ENCODE measurements around the gene SP100. TPM values are rescaled to one million over a fixed set of nuclear protein-coding genes. Genes with fewer than 3 reads are reported as not detected.

Gene SP100
- total RNA-seq, 1 donor from 2014 or later: 8.3 TPM

GRCh38 chr2:230583581-230583980 lies 167.6 kb downstream of the SP100 start:
- DNase-seq (ENCODE audit: low spot score): no peak
- no peaks in the 10 kb centered on the region for H3K9me3 Mint-ChIP-seq (ENCODE audit: unreplicated experiment)
- H3K4me1 Mint-ChIP-seq (ENCODE audit: unreplicated experiment): peaks cover 24% of the 10 kb centered on the region
- H3K27me3 Mint-ChIP-seq (ENCODE audit: unreplicated experiment): peaks cover 4% of the 10 kb centered on the region
- no peaks in the 10 kb centered on the region for H3K36me3 Mint-ChIP-seq (ENCODE audit: low read depth, unreplicated experiment)
- H3K27ac Mint-ChIP-seq (ENCODE audit: unreplicated experiment): no peak overlapping the region
- TF ChIP-seq, protein P1, sequence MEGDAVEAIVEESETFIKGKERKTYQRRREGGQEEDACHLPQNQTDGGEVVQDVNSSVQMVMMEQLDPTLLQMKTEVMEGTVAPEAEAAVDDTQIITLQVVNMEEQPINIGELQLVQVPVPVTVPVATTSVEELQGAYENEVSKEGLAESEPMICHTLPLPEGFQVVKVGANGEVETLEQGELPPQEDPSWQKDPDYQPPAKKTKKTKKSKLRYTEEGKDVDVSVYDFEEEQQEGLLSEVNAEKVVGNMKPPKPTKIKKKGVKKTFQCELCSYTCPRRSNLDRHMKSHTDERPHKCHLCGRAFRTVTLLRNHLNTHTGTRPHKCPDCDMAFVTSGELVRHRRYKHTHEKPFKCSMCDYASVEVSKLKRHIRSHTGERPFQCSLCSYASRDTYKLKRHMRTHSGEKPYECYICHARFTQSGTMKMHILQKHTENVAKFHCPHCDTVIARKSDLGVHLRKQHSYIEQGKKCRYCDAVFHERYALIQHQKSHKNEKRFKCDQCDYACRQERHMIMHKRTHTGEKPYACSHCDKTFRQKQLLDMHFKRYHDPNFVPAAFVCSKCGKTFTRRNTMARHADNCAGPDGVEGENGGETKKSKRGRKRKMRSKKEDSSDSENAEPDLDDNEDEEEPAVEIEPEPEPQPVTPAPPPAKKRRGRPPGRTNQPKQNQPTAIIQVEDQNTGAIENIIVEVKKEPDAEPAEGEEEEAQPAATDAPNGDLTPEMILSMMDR (IDR thresholded peaks at IDR 0.05; ENCODE audit: unreplicated experiment): no peak
- no peak overlapping the region for H3K4me3 Mint-ChIP-seq (ENCODE audit: unreplicated experiment)

DNA sequence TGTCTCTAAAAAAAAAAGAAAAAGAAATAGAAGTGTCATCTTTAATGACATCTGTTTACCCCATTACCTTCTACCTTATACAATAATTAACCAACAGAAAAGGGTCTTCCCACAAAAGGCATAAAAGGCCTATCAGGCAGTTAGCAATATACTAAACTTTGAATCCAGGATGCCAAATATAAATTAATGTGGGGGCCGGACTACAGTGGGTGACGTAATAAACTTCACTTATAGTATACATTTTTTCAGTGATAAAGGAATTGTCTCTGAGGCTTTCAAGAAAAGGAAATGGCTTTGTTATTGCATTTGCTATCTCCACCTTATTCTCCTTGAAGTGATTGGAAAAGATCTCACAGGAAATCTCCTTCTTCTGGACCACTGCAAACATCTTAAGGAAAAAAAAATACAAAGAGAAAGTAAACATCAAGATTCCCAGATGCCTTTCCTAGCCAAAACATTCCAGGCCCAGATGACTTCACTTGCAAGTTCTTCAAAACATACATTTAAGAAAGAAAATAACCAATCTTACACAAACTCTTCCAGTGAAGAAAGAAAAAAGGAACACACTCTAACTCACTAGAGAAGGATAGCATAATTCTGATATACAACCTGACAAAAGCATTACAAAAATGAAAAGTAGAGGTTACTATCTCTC lies 170.5 kb downstream of the SP100 start:
- DNase-seq (ENCODE audit: low spot score): no peak
- Mint-ChIP-seq H3K36me3 (ENCODE audit: low read depth, unreplicated experiment) (no peaks in the 10 kb centered on the region), H3K4me3 (ENCODE audit: unreplicated experiment) (no peak overlapping the region), H3K9me3 (ENCODE audit: unreplicated experiment) (no peaks in the 10 kb centered on the region), H3K27ac (ENCODE audit: unreplicated experiment) (peak overlapping the region; percentile 53), H3K27me3 (ENCODE audit: unreplicated experiment) (no peaks in the 10 kb centered on the region), H3K4me1 (ENCODE audit: unreplicated experiment) (peaks cover 19% of the 10 kb centered on the region)
- TF ChIP-seq, protein P1 (IDR thresholded peaks at IDR 0.05; ENCODE audit: unreplicated experiment): no peak

- peaks cover 22% of the 10 kb centered on the region for H3K4me1 Mint-ChIP-seq (ENCODE audit: unreplicated experiment)
- H3K27ac Mint-ChIP-seq (ENCODE audit: unreplicated experiment): no peak overlapping the region
- no peaks in the 10 kb centered on the region for H3K36me3 Mint-ChIP-seq (ENCODE audit: low read depth, unreplicated experiment)
- H3K9me3 Mint-ChIP-seq (ENCODE audit: unreplicated experiment): no peaks in the 10 kb centered on the region
- peaks cover 6% of the 10 kb centered on the region for H3K27me3 Mint-ChIP-seq (ENCODE audit: unreplicated experiment)
- TF ChIP-seq, protein P1 (IDR thresholded peaks at IDR 0.05; ENCODE audit: unreplicated experiment): no peak
- no peak overlapping the region for H3K4me3 Mint-ChIP-seq (ENCODE audit: unreplicated experiment)
- no peak for DNase-seq (ENCODE audit: low spot score)
Observed at GRCh38 chr2:230589025-230589424, 173.0 kb downstream of the SP100 start.

GRCh38 chr2:230589497-230590015 lies 173.6 kb downstream of the SP100 start:
- no peaks in the 10 kb centered on the region for H3K9me3 Mint-ChIP-seq (ENCODE audit: unreplicated experiment)
- H3K4me3 Mint-ChIP-seq (ENCODE audit: unreplicated experiment): no peak overlapping the region
- H3K27me3 Mint-ChIP-seq (ENCODE audit: unreplicated experiment): peaks cover 6% of the 10 kb centered on the region
- no peak overlapping the region for H3K27ac Mint-ChIP-seq (ENCODE audit: unreplicated experiment)
- peaks cover 25% of the 10 kb centered on the region for H3K4me1 Mint-ChIP-seq (ENCODE audit: unreplicated experiment)
- DNase-seq (ENCODE audit: low spot score): no peak
- TF ChIP-seq, protein P1 (IDR thresholded peaks at IDR 0.05; ENCODE audit: unreplicated experiment): no peak
- H3K36me3 Mint-ChIP-seq (ENCODE audit: low read depth, unreplicated experiment): no peaks in the 10 kb centered on the region

- Mint-ChIP-seq H3K27me3 (ENCODE audit: unreplicated experiment) (peaks cover 6% of the 10 kb centered on the region), H3K27ac (ENCODE audit: unreplicated experiment) (no peak overlapping the region), H3K9me3 (ENCODE audit: unreplicated experiment) (no peaks in the 10 kb centered on the region), H3K4me3 (ENCODE audit: unreplicated experiment) (no peak overlapping the region), H3K4me1 (ENCODE audit: unreplicated experiment) (peaks cover 25% of the 10 kb centered on the region), H3K36me3 (ENCODE audit: low read depth, unreplicated experiment) (no peaks in the 10 kb centered on the region)
- no peak for DNase-seq (ENCODE audit: low spot score)
- TF ChIP-seq, protein P1 (IDR thresholded peaks at IDR 0.05; ENCODE audit: unreplicated experiment): no peak
Observed at GRCh38 chr2:230590333-230590732, 174.3 kb downstream of the SP100 start.

Measured in endothelial cell (in vitro differentiated cells).